Measurements from ENCODE around the gene RFX5.
"Not testable (repeated sequence)": the region's sequence is repeated elsewhere in the genome, so short reads cannot be mapped to it uniquely, and the experiment has no call there.

The RFX5 gene

GRCh38 chr1:151361883-151362282, 14.8 kb upstream of the RFX5 start:
- DNase-seq, result no peak

GRCh38 chr1:151356696-151357095, 9.6 kb upstream of the RFX5 start:
- DNase-seq, result no peak

GRCh38 chr1:151352021-151352718, 5.1 kb upstream of the RFX5 start:
- no peak for DNase-seq

DNA sequence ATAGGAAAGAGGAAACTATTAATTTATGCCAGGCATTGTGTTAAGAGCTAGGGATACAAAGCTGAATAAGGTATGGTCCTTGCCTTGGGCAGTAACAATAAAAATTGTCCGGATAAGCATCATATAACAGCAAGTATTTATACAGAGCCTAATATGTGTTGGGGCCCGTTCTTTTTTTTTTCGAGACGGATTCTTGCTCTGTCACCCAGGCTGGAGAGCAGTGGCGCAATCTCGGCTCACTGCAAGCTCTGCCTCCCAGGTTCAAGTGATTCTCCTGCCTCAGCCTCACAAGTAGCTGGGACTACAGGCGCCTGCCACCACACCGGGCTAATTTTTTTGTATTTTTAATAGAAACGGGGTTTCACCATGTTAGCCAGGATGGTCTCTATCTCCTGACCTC, 3.3 kb upstream of the RFX5 start:
- DNase-seq, result not testable (repeated sequence)

DNA sequence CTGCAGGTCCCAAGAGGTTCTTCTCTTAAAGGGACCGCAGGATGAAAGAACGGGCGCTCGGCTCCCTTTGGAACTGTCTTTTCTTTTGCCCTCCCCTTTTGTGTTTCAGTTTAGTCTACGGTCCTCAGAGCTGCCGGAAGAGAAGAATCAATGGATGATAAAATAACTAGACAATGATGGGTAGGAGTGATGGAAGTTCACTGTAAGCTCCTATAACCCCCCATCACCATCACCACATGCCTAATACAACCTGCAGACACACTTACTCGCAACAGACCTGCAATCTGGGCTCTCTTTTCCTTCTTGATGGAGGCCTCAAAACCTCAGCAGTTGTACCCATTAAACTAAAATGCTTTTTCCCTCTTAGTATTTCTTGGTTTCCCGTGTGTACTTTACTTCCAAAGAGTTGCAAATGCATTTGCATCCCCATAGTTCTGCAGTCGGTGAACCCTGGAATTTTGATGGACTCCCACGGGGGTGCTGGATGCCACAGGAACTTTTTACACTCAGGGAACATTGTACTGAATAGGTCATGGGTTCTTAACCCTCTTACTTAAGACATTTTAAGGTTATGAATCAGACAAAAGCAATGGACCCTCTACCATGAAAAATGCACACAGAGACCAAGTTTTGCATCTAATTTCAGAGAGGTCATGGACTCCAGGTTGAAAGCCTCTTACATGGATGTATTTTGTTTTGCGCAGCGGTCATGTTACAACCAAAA, 633 bp upstream of the RFX5 start:
- DNase-seq, result no peak

GRCh38 chr1:151346082-151346768, 827 bp downstream of the RFX5 start:
- no peak for DNase-seq

- no peak for DNase-seq
These were observed 2.8 kb downstream of the RFX5 start for GRCh38 chr1:151344291-151344690.

DNA sequence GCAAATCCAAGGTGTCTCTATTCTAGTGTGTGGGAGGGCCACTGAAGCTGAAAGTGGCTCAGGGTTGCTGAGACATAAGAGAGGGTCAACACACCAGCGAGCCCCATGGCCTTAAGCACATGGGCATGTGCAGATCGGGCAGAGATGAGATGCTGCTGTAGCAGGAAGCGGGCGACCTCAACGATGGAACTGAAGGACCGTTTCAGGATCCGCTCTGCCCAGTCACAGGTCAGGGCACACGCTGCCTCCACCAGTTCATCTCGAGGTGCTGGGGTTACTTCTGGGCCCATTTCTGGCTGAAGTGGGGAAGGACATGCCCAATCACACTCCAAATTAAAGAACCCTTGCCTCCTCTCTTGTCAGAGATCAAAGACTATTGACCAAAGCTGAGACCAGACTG, 3.5 kb downstream of the RFX5 start:
- DNase-seq, result no peak

DNA sequence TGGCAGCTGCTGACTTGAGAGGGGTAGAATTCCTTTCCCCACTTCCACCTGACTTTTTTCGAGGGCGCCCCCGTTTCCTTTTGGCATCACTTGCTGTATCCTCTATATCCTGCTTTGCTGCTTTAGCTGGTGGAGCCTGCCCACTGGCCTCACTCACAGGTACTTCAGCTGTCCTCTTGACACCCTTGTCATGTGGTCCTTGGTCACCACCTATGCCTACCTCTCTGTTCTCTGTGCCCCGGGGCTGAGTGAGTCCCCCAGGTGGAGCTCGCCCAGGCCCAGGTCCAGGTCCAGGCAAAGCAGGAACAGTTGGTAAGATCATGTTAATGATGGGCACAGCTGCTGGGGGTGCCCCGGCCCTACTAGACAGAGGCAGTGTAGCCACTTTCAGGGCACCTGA, 4.5 kb downstream of the RFX5 start:
- no peak for DNase-seq

- DNase-seq, result no peak
These were observed 5.0 kb downstream of the RFX5 start for GRCh38 chr1:151342021-151342420.

DNA sequence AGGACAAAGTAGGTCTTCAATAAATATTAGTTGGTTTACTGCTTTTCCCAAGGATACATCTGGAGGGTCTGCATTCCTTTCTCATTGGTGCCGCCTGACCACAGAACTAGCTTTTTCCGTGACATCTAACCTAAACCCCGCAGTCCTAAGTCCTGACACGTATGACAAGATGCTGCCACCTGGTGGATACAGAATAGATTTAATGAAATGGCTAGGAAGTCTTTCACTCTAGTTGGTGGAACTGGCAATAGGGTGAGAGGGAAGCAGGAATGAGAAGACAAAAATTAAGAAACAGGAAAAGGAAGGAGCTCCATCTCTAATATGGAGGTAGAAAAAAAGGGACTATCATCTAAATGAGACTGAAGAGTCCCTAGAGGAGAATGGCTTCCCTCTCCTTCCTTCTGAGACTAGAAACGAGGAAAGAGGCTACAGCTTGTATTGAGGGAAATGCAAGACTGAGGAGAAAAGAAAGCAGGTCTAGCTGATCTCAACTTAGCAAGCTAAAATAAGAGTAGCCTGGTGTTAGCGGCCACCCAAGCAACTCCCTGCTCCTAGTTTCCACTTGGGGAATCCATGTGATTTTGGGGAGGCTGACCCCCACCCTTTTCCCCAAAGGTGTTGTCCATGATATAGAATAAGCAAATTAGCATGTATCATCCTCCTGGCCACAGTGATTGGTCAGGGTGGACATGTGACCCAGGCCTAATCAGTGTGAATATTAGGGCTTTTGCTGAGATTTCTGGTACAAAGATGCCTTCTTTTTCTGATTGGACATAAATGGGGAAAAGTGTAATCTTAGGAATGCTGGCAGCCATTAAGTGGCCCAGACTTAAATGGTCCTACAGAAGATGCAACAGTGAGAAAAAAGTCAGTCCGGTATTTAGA, 5.9 kb downstream of the RFX5 start:
- peak; percentile 54 for DNase-seq

DNA sequence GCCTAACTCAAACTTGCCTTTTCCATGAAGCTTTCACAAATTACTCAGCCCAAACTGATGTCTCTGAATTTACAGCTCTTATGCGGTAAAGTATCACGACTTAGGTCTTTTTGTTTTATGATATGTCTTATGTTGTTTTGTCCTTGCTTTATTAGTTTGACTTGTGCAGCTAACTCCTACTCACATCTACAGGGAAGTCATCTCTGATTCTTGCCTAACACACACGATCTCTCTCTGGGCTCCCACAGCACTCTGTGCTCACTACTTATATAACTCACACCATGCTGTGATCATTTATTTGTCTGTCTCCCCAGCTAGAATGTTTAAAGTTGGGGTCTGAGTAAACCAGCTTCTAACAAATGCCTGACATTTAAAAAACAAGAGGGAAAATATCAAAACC, 10.5 kb downstream of the RFX5 start:
- no peak for DNase-seq

GRCh38 chr1:151334822-151335221, 12.2 kb downstream of the RFX5 start:
- no peak for DNase-seq

DNA sequence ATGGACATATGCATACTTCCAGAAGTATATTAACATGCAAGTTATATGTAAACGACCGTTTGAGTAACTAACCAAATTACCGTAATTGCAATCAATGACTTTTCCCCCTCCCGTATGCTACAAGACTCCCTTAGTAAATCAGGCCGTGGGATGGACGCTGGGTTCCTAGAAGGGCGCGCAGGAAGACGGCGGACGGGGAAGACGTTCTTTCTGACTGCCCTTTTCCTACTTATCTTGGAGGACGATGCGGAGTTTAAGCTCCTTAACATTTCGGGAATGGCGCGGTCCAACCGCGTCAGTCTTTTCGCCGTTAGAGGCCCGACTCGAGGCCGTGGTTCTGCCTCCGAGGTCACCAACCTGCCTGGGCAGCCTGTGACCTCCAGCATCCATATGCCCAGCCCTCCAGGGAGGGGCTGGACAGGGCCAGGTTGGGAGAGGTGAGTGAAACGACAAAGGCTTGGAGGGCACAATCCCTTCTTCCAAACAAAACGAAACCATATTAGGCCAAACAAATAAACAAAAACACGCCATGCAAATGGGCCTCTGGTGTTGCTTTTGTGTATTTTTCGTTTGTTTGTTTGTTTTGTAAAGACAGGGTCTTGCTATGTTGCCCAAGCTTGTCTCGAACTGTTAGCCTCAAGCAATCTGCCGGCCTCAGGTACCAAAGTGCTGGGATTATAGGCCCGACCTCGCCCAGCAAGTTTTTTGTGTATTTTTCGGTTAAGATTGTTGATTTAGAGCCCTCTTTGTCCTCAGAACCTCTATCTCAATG, 19.0 kb downstream of the RFX5 start:
- DNase-seq, result no peak

GRCh38 chr1:151327223-151327902, 19.7 kb downstream of the RFX5 start, which contains the start of gene PI4KB:
TSS of gene PI4KB (minus strand) at chr1:151327416. CDS start at chr1:151316481, 10,935 bp downstream.
- DNase-seq, result peak; percentile 84

DNA sequence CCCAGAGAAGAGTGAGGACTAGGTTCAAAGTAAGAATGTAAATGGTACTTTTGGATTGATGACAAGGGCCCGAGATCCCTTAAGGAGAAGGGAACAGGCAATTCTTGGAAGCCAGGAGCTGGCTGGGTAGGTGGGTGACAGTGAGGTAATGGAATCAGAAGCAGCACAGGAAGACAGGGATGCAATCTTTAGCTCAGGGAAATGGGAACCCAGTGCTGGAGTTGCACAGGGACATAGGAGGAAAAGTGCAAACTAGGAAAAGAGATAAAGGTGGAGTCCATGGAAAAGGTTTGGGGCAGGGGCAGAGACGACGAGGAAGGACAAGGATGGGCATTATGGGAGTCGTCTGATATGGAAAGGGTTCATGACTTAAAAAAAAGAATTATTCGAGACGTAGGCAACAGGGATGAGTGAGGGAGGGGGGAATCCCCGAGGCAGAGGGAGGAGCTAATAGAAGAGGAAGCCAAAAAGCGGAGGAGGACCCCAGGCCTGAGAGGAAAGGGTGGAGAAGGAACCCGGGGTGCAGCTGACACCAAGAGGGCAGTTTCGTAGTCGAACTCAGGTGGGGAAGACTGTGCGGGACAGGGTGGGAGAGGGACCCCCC, 20.3 kb downstream of the RFX5 start:
- peak; percentile 51 for DNase-seq

DNA sequence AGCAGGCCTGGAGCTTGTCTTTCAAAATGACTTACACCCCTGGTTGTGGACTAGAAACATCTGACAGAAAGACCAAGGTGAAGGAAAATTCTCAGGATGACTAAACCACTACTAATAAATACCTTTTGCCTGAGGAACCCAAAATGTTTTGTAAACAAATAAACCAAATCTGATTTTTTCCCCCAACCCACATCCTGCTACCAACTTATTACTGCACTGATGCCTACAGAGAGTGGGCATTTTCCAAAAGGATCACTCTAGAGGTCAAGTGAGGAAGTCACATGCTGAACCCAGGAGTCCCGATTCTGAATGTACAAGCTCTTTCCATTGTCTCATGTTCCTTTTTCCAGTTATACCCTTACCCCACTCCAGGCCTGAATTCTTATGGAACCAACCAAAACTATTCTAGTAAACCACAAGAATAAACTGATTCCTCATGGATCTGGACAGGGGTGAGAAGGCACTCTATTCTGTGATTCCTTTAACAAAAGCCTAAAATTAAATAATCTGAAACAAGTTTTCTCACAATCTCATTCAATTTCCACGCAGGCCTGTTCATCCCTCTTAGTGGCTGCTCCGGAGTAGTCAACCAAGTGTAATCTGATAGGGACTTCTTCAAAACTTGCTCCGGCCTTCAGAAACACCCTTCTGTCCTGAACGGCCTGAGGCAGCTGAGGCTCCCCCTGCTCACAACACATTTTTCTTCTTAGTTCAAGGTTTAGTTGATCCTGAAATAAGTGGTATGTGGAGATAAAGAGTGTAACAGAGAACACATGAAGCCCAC, 21.2 kb downstream of the RFX5 start:
- DNase-seq, result no peak

GRCh38 chr1:151325231-151325630, 21.8 kb downstream of the RFX5 start:
- no peak for DNase-seq

DNA sequence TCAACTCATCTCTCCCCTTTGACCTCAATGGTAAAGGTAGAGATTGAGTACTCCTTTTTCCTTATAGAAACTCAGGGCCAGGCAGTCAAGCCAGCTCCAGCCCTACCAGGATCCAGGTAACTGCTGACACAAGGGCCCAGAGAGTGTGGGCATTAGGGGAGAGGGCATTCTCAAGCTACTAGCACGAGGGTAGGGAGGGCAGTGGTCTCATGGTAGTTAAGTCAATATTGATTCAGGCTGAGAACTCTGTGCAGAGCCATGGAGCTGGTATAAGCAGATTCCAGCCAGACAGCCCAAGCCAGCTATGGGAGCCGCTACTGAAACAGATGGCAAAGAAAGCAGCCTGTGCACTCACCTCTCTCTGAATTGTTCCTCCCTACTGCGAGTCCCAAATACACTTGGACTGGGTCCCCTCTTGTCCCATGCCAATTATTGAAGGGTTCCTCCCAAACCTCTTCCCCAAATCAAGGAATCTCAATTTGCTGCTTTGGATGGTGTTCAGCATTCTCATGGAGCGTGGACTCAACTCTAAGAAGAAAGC, 22.6 kb downstream of the RFX5 start:
- DNase-seq, result no peak

GRCh38 chr1:151318975-151319374, 28.1 kb downstream of the RFX5 start:
- no peak for DNase-seq
